Activated T-helper 2 cell treated with anti-CD3 and anti-CD28 coated beads, Interferon-gamma antibody, Interleukin-2, Interleukin-4, amounts not matched to agents 10 μg/mL and 5 μg/mL and 100 μg/mL, durations not matched to agents 14 hours and 24 hours and 36 hours (primary cell): ENCODE measurements around the gene TRPC5OS. TPM values are rescaled to one million over a fixed set of nuclear protein-coding genes. Genes with fewer than 3 reads are reported as not detected.

Source experiments
- DNase-seq: peaks from one replicate; pipeline ENCODE4 v3.0.0; 2021; ENCODE audit warnings: low spot score
- H3K27ac Mint-ChIP-seq: one replicate; pipeline ENCODE4 v1.8.0; 2021; ENCODE audit warnings: mixed read lengths
- H3K27me3 Mint-ChIP-seq: one replicate; pipeline ENCODE4 v1.8.0; 2021; ENCODE audit warnings: low read depth, mixed read lengths
- H3K36me3 Mint-ChIP-seq: one replicate; pipeline ENCODE4 v1.8.0; 2021; ENCODE audit warnings: low read depth, mixed read lengths
- H3K4me1 Mint-ChIP-seq: one replicate; pipeline ENCODE4 v1.8.0; 2021; ENCODE audit warnings: low read depth, mixed read lengths
- H3K4me3 Mint-ChIP-seq: one replicate; pipeline ENCODE4 v1.8.0; 2021; ENCODE audit warnings: low read depth, mild to moderate bottlenecking, moderate library complexity, mixed read lengths
- H3K9me3 Mint-ChIP-seq: one replicate; pipeline ENCODE4 v1.8.0; 2021; ENCODE audit warnings: mixed read lengths
- intact Hi-C: fragments of 100-400 bp; cut with micrococcal nuclease; formaldehyde crosslinking; loops from one replicate; pipeline ENCODE4 v1.15.1; 2023
- total RNA-seq: library from RNA; stranded (reverse); gene quantifications from 2 replicates; pipeline ENCODE4 v1.2.3, GENCODE V29; 2022

TRPC5OS gene
- total RNA-seq, 1 donor from 2014 or later, result not detected

DNA sequence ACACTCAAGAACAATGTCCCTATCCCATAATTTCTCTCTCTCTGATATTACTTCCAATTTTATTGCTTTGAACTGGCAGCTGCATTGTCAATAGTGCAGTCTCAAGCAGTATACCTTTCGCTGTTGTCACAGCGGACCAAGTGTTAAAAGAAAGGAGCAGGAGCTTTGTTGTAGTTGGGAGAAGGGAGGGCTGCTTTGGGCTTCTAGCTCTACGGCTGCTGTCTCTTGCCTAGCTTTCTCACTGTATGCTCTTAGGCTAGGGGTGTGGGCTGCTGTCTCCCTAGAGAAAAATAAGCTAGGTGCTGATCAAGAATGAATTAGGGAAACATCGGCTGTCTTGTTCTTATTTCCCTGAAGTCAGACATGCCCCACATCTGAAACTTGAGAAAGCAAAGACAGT lies 52.5 kb downstream of the TRPC5OS start:
- Mint-ChIP-seq H3K27ac (no peak overlapping the region), H3K36me3 (no peaks in the 10 kb centered on the region), H3K4me1 (no peaks in the 10 kb centered on the region), H3K9me3 (no peaks in the 10 kb centered on the region), H3K4me3 (no peak overlapping the region), H3K27me3 (no peaks in the 10 kb centered on the region)
- DNase-seq, result no peak
- intact Hi-C loops, result no loop called here

Other genes with a start within 250 kb of the TRPC5OS start
- 52.2 and 55.2 TPM in 2 replicates for gene ALG13, start 195.0 kb upstream of the TRPC5OS start, total RNA-seq
- not detected in 2 replicates for gene TRPC5, start 206.6 kb downstream of the TRPC5OS start, total RNA-seq
- not detected in 2 replicates for gene RTL4, start 206.8 kb downstream of the TRPC5OS start, total RNA-seq